ENCODE results near the gene SERPINA4.
"Not testable (repeated sequence)": the region's sequence is repeated elsewhere in the genome, so short reads cannot be mapped to it uniquely, and the experiment has no call there.

Gene SERPINA4

DNA sequence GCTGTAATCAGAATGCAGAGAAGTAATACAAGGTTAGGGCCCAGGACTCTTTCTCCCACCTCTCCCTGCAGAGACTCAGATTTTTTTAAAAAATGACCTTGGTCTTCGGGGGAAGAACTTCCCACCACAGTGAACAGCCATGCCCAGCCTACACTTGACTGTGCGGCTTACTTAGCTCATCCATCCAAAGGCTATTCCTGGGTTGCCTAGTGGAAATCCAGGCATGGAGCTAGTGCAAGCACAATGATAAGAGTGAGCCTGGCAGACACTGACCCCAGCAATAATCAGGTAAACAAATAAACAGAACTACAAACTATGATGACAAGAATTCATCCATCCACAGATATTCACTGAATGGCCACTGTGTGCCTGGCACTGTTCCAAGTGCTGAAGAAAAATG is 34.7 kb downstream of the SERPINA4 start:
- no peaks in the 10 kb centered on the region for H3K36me3 ChIP-seq (ENCODE audit: insufficient read depth, low read length)
- H2AFZ ChIP-seq (ENCODE audit: low read depth, low read length) = no peak overlapping the region
- no peak overlapping the region for H3K4me3 ChIP-seq (ENCODE audit: low read length)
- peaks cover 7% of the 10 kb centered on the region for H3K4me1 ChIP-seq (ENCODE audit: insufficient read depth, low read length)
- H3K27me3 ChIP-seq (ENCODE audit: insufficient read depth, low read length) = no peaks in the 10 kb centered on the region
- no peaks in the 10 kb centered on the region for H3K9me3 ChIP-seq (ENCODE audit: low read length)

DNA sequence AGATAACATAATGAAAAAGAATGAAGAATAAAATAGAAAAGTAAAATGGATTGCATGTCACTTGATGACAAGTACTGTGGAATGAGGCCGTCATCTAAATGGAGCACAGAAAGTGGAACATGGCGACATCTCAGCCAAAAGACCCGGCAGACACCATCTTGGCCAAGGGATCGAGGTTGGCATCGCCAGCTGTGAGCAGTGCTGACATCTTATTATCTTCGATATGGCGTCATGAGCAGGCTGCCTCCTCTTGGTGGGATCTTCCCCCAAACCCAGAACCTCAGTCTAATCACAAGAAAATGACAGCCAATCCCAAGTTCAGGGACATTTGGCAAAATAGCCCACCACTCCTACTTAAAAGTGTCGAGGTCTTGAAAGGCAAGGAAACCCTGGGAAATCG is 35.1 kb downstream of the SERPINA4 start:
- H3K4me3 ChIP-seq (ENCODE audit: low read length) = no peak overlapping the region
- no peak overlapping the region for H2AFZ ChIP-seq (ENCODE audit: low read depth, low read length)
- H3K9me3 ChIP-seq (ENCODE audit: low read length) = no peaks in the 10 kb centered on the region
- peaks cover 7% of the 10 kb centered on the region for H3K4me1 ChIP-seq (ENCODE audit: insufficient read depth, low read length)
- H3K27me3 ChIP-seq (ENCODE audit: insufficient read depth, low read length) = no peaks in the 10 kb centered on the region
- H3K36me3 ChIP-seq (ENCODE audit: insufficient read depth, low read length) = no peaks in the 10 kb centered on the region

GRCh38 chr14:94597788-94598187 is 36.5 kb downstream of the SERPINA4 start:
- Histone ChIP-seq H2AFZ (ENCODE audit: low read depth, low read length) (no peak overlapping the region), H3K27me3 (ENCODE audit: insufficient read depth, low read length) (no peaks in the 10 kb centered on the region), H3K4me1 (ENCODE audit: insufficient read depth, low read length) (peaks cover 7% of the 10 kb centered on the region), H3K4me3 (ENCODE audit: low read length) (no peak overlapping the region), H3K9me3 (ENCODE audit: low read length) (no peaks in the 10 kb centered on the region), H3K36me3 (ENCODE audit: insufficient read depth, low read length) (no peaks in the 10 kb centered on the region)

DNA sequence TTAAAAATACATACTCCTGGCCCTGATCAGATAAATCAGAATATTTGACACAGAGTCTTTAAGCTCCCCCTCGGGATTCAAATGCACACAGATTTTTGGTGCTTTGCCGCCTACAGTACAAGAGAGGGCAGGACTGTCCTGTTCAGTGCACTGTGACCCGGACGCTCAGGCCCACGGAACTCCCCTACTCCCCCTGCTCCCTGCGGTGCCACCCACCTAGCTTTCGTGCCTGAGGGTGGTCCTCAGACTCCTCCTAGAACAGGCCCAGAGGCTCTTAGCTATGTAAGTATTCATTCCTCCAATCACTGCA is 37.2 kb downstream of the SERPINA4 start:
- Histone ChIP-seq H3K27me3 (ENCODE audit: insufficient read depth, low read length) (no peaks in the 10 kb centered on the region), H3K4me1 (ENCODE audit: insufficient read depth, low read length) (peaks cover 7% of the 10 kb centered on the region), H3K36me3 (ENCODE audit: insufficient read depth, low read length) (no peaks in the 10 kb centered on the region), H3K4me3 (ENCODE audit: low read length) (no peak overlapping the region), H2AFZ (ENCODE audit: low read depth, low read length) (no peak overlapping the region), H3K9me3 (ENCODE audit: low read length) (no peaks in the 10 kb centered on the region)

DNA sequence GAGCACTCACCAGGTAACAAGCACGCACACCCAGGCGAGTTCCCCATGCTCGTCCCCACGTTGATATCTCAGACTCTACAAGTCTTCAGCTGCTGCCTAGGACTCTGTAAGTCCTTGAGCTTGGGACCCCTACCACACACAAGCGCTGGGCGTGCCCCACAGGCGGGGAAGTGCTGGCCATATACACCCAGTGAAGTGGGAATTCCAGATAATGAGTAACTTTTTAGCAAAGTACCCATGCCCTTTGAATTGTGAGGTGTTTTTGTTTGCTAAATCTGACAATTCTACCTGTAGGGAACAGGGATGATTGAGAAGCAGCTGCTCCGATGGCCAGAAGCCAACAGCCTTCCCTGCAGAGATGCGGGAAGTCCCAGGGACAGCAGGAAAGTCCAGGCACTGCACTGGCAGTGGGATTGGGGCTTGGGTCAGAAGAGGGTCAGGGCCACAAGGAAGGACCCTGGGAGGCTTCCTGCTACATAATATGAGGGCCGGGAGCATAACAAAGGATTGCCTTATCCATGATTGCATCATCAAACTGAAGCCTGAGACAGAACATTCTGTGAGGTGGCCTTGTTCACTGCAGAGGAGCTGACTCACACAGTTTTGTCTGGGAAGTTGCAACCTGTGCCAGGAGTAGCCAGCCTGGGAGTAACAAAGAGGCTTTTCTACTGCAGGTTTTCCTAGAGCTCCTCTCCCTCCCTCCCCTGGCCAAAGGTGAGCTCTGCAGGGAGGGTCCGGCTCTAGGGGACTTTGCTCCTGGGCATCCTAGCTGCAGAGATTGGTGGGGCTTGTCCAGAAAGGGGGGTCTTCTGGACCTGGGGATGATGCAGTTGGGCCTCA is 37.8 kb downstream of the SERPINA4 start:
- H3K27me3 ChIP-seq (ENCODE audit: insufficient read depth, low read length) = no peaks in the 10 kb centered on the region
- H3K4me3 ChIP-seq (ENCODE audit: low read length) = no peak overlapping the region
- peaks cover 7% of the 10 kb centered on the region for H3K4me1 ChIP-seq (ENCODE audit: insufficient read depth, low read length)
- H3K36me3 ChIP-seq (ENCODE audit: insufficient read depth, low read length) = no peaks in the 10 kb centered on the region
- no peak overlapping the region for H2AFZ ChIP-seq (ENCODE audit: low read depth, low read length)
- no peaks in the 10 kb centered on the region for H3K9me3 ChIP-seq (ENCODE audit: low read length)

- Histone ChIP-seq H3K4me3 (ENCODE audit: low read length) (no peak overlapping the region), H3K27me3 (ENCODE audit: insufficient read depth, low read length) (no peaks in the 10 kb centered on the region), H3K36me3 (ENCODE audit: insufficient read depth, low read length) (no peaks in the 10 kb centered on the region), H2AFZ (ENCODE audit: low read depth, low read length) (no peak overlapping the region), H3K4me1 (ENCODE audit: insufficient read depth, low read length) (peaks cover 7% of the 10 kb centered on the region), H3K9me3 (ENCODE audit: low read length) (no peaks in the 10 kb centered on the region)
These were observed 38.4 kb downstream of the SERPINA4 start for GRCh38 chr14:94599656-94600004.

DNA sequence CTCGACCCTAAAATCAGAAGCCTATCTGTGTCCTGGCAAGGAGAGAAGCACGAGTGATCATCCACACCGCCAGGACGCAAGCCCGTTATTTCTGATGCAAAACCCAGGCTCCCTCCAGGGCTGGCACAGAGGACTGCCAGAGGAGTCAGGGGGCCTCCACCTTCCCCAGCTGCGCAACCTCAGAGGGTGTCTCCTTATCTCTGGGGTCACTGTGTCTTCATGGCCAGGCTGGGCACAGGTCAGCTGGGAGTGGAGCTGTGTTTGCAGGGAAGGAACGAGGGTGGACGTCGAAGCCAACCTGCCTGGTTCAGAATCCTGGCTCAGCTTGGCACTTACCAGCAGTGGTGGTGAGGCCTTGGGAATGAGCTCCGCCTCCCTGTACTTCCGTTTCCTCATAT is 38.9 kb downstream of the SERPINA4 start:
- Histone ChIP-seq H3K36me3 (ENCODE audit: insufficient read depth, low read length) (no peaks in the 10 kb centered on the region), H3K9me3 (ENCODE audit: low read length) (no peaks in the 10 kb centered on the region), H2AFZ (ENCODE audit: low read depth, low read length) (no peak overlapping the region), H3K27me3 (ENCODE audit: insufficient read depth, low read length) (no peaks in the 10 kb centered on the region), H3K4me1 (ENCODE audit: insufficient read depth, low read length) (peaks cover 7% of the 10 kb centered on the region), H3K4me3 (ENCODE audit: low read length) (no peak overlapping the region)

GRCh38 chr14:94601884-94602391 is 40.7 kb downstream of the SERPINA4 start:
- Histone ChIP-seq H3K4me1 (ENCODE audit: insufficient read depth, low read length) (no peaks in the 10 kb centered on the region), H3K4me3 (ENCODE audit: low read length) (no peak overlapping the region), H2AFZ (ENCODE audit: low read depth, low read length) (no peak overlapping the region), H3K9me3 (ENCODE audit: low read length) (no peaks in the 10 kb centered on the region), H3K36me3 (ENCODE audit: insufficient read depth, low read length) (no peaks in the 10 kb centered on the region), H3K27me3 (ENCODE audit: insufficient read depth, low read length) (no peaks in the 10 kb centered on the region)

GRCh38 chr14:94602722-94603121 is 41.5 kb downstream of the SERPINA4 start:
- Histone ChIP-seq H2AFZ (ENCODE audit: low read depth, low read length) (no peak overlapping the region), H3K36me3 (ENCODE audit: insufficient read depth, low read length) (no peaks in the 10 kb centered on the region), H3K4me1 (ENCODE audit: insufficient read depth, low read length) (no peaks in the 10 kb centered on the region), H3K9me3 (ENCODE audit: low read length) (no peaks in the 10 kb centered on the region), H3K4me3 (ENCODE audit: low read length) (no peak overlapping the region), H3K27me3 (ENCODE audit: insufficient read depth, low read length) (no peaks in the 10 kb centered on the region)

- no peaks in the 10 kb centered on the region for H3K36me3 ChIP-seq (ENCODE audit: insufficient read depth, low read length)
- no peaks in the 10 kb centered on the region for H3K27me3 ChIP-seq (ENCODE audit: insufficient read depth, low read length)
- H3K9me3 ChIP-seq (ENCODE audit: low read length) = no peaks in the 10 kb centered on the region
- H3K4me3 ChIP-seq (ENCODE audit: low read length) = no peak overlapping the region
- H2AFZ ChIP-seq (ENCODE audit: low read depth, low read length) = no peak overlapping the region
- H3K4me1 ChIP-seq (ENCODE audit: insufficient read depth, low read length) = no peaks in the 10 kb centered on the region
These were observed 44.1 kb downstream of the SERPINA4 start for GRCh38 chr14:94605361-94605760.

DNA sequence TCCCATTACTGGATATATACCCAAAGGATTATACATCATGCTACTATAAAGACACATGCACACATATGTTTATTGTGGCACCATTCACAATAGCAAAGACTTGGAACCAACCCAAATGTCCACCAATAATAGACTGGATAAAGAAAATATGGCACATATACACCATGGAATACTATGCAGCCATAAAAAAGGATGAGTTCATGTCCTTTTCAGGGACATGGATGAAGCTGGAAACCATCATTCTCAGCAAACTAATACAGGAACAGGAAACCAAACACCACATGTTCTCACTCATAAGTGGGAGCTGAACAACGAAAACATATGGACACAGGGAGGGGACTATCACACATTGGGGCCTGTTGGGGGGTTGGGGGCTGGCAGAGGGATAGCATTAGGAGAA is 47.7 kb downstream of the SERPINA4 start:
- not testable (repeated sequence) for H3K4me3 ChIP-seq (ENCODE audit: low read length); H3K9me3 ChIP-seq (ENCODE audit: low read length); H3K27me3 ChIP-seq (ENCODE audit: insufficient read depth, low read length); H2AFZ ChIP-seq (ENCODE audit: low read depth, low read length); H3K4me1 ChIP-seq (ENCODE audit: insufficient read depth, low read length); H3K36me3 ChIP-seq (ENCODE audit: insufficient read depth, low read length)

DNA sequence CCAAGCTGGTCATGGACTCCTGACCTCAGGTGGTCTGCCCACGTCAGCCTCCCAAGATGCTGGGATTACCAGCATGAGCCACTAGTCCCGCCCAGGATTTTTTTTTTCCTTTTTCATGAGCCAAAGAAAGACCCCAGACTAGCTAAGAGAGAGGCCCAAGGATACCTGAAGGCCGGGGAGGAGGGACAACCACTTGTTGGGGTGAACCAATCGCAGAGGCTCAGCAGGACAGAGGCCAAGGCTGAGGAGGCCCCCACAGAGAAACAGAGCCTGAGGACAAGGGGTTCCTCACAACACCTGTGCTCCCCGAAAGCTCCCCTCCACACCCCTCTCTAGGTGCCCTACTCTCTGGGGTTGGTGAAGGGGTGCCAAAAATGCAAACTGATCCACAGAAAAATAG is 49.9 kb downstream of the SERPINA4 start:
- H2AFZ ChIP-seq (ENCODE audit: low read depth, low read length) = no peak overlapping the region
- no peaks in the 10 kb centered on the region for H3K36me3 ChIP-seq (ENCODE audit: insufficient read depth, low read length)
- no peaks in the 10 kb centered on the region for H3K4me1 ChIP-seq (ENCODE audit: insufficient read depth, low read length)
- H3K4me3 ChIP-seq (ENCODE audit: low read length) = no peak overlapping the region
- H3K27me3 ChIP-seq (ENCODE audit: insufficient read depth, low read length) = no peaks in the 10 kb centered on the region
- no peaks in the 10 kb centered on the region for H3K9me3 ChIP-seq (ENCODE audit: low read length)

- H3K36me3 ChIP-seq (ENCODE audit: insufficient read depth, low read length) = no peaks in the 10 kb centered on the region
- no peak within 1 kb of the TSS for H3K4me3 ChIP-seq (ENCODE audit: low read length)
- no peaks in the 10 kb centered on the region for H3K4me1 ChIP-seq (ENCODE audit: insufficient read depth, low read length)
- H2AFZ ChIP-seq (ENCODE audit: low read depth, low read length) = no peak within 1 kb of the TSS
- no peaks in the 10 kb centered on the region for H3K27me3 ChIP-seq (ENCODE audit: insufficient read depth, low read length)
- no peaks in the 10 kb centered on the region for H3K9me3 ChIP-seq (ENCODE audit: low read length)
These were observed 50.9 kb downstream of the SERPINA4 start, which contains the start of gene SERPINA3 for GRCh38 chr14:94612174-94612573. TSS of gene SERPINA3 (plus strand) at chr14:94612391. CDS start at chr14:94614442, 2,051 bp downstream.
